Stimulated activated naive B cell treated with anti-CD40 and anti-IgM and Interleukin-4, amounts not matched to agents 10 μg/mL and 1 μg/mL and 100 μg/mL, for 72 hours (primary cell): ENCODE results near the gene RAB35.

Source experiments
- ATAC-seq, 2 donors: fragments of 150-1000 bp; cut with Tn5 transposase; replicated peaks; 2 replicates each; pipeline ENCODE4 v1.10.0; 2021; ENCODE audit warnings: moderate library complexity in 1 of 2
- DNase-seq: peaks from one replicate; pipeline ENCODE4 v3.0.0; 2021
- H3K27ac Mint-ChIP-seq: one replicate; pipeline ENCODE4 v1.8.0; 2022; ENCODE audit warnings: mild to moderate bottlenecking, mixed read lengths
- H3K27me3 Mint-ChIP-seq, 2 donors: one replicate each; pipeline ENCODE4 v1.8.0; 2022; ENCODE audit warnings: mixed read lengths in 2 of 2
- H3K36me3 Mint-ChIP-seq, 2 donors: one replicate each; pipeline ENCODE4 v1.8.0; 2022; ENCODE audit warnings: mixed read lengths in 2 of 2, mild to moderate bottlenecking in 1 of 2
- H3K4me1 Mint-ChIP-seq, 2 donors: one replicate each; pipeline ENCODE4 v1.8.0; 2022; ENCODE audit warnings: mixed read lengths in 2 of 2, mild to moderate bottlenecking in 1 of 2
- H3K4me3 Mint-ChIP-seq, 2 donors: one replicate each; pipeline ENCODE4 v1.8.0; 2022; ENCODE audit warnings: mild to moderate bottlenecking in 2 of 2, mixed read lengths in 2 of 2, moderate library complexity in 1 of 2
- H3K9me3 Mint-ChIP-seq, 2 donors: one replicate each; pipeline ENCODE4 v1.8.0; 2022; ENCODE audit warnings: mixed read lengths in 2 of 2, mild to moderate bottlenecking in 1 of 2

The RAB35 gene

GRCh38 chr12:120103371-120103770 is 13.2 kb downstream of the RAB35 start:
- no peak overlapping the region for H3K27ac Mint-ChIP-seq
- H3K27me3 Mint-ChIP-seq, result no peaks in the 10 kb centered on the region
- H3K4me3 Mint-ChIP-seq, result no peak overlapping the region
- DNase-seq (no peak), ATAC-seq (no peak)
- no peaks in the 10 kb centered on the region for H3K9me3 Mint-ChIP-seq
- H3K4me1 Mint-ChIP-seq, result peaks cover 17 to 53% of the 10 kb centered on the region in 2 donors
- peaks cover 41 to 44% of the 10 kb centered on the region in 2 donors for H3K36me3 Mint-ChIP-seq

- Mint-ChIP-seq H3K27ac (no peak overlapping the region), H3K36me3 (peaks cover 43 to 46% of the 10 kb centered on the region in 2 donors)
These were observed 13.6 kb downstream of the RAB35 start for GRCh38 chr12:120103044-120103338.

GRCh38 chr12:120102189-120103043 is 14.1 kb downstream of the RAB35 start:
- H3K4me1 Mint-ChIP-seq, result peaks cover 14 to 52% of the 10 kb centered on the region in 2 donors
- DNase-seq, result no peak
- no peak overlapping the region for H3K27ac Mint-ChIP-seq
- peaks cover 44 to 45% of the 10 kb centered on the region in 2 donors for H3K36me3 Mint-ChIP-seq
- no peak overlapping the region for H3K4me3 Mint-ChIP-seq
- no peak for ATAC-seq
- no peaks in the 10 kb centered on the region for H3K27me3 Mint-ChIP-seq
- no peaks in the 10 kb centered on the region for H3K9me3 Mint-ChIP-seq

More at GRCh38 chr12:120103044-120103338, 13.6 kb downstream of the RAB35 start:
- DNase-seq (no peak), ATAC-seq (no peak)
- H3K27me3 Mint-ChIP-seq, result no peaks in the 10 kb centered on the region
- H3K9me3 Mint-ChIP-seq, result no peaks in the 10 kb centered on the region
- H3K4me1 Mint-ChIP-seq, result peaks cover 17 to 53% of the 10 kb centered on the region in 2 donors
- no peak overlapping the region for H3K4me3 Mint-ChIP-seq

DNA sequence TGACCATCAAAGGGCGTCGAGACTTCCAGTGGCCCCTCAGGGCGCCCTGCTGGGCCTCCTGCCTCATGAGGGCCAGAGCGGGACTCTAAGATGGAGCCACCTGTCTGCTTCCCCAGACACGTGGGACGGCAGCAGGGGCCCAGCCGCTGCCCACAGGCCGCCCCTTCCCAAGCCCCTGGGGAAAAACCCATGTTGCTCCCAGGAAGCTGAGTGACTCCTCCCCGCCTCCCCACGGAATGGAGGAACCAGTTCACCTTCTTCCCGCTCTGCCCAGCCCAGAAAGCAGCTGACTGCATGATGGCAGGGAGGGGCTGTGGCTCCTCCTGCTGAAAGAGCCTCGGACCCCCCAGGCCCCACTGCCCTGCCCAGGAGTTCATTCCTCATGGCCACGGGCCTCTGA is 14.9 kb downstream of the RAB35 start:
- Mint-ChIP-seq H3K36me3 (peaks cover 43 to 52% of the 10 kb centered on the region in 2 donors), H3K27ac (peak overlapping the region; percentile 90), H3K4me1 (peaks cover 14 to 55% of the 10 kb centered on the region in 2 donors), H3K4me3 (no peak overlapping the region), H3K27me3 (no peaks in the 10 kb centered on the region), H3K9me3 (no peaks in the 10 kb centered on the region)
- ATAC-seq (no peak), DNase-seq (no peak)

GRCh38 chr12:120101182-120101581 is 15.4 kb downstream of the RAB35 start:
- H3K27ac Mint-ChIP-seq, result peak overlapping the region; percentile 90
- DNase-seq, result no peak
- H3K36me3 Mint-ChIP-seq, result peaks cover 45 to 54% of the 10 kb centered on the region in 2 donors
- no peaks in the 10 kb centered on the region for H3K27me3 Mint-ChIP-seq
- ATAC-seq, result no peak
- peaks cover 14 to 53% of the 10 kb centered on the region in 2 donors for H3K4me1 Mint-ChIP-seq
- no peaks in the 10 kb centered on the region for H3K9me3 Mint-ChIP-seq
- no peak overlapping the region for H3K4me3 Mint-ChIP-seq

- no peak for DNase-seq
These were observed 15.9 kb downstream of the RAB35 start for GRCh38 chr12:120100630-120101029.

DNA sequence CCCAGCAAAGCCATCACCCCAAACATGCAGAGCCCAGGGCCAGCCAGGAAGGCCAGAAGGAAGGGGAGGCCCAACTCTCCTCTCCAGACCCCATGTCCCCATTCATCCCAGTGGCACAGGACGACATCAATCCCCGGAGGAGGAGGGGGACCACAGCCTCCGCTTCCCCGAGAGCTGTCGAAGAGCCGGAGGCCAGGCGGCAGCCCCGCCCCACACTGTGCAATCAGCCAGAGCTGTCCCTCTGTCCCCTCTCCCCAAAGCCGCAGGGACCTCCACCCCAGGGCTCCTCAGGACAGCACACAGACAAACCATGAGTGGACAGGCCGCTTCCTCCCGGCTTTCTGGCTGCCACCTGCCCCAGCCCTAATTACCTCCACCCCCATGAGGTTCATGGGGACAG is 16.8 kb downstream of the RAB35 start:
- no peak for ATAC-seq
- DNase-seq, result no peak
- Mint-ChIP-seq H3K4me1 (peaks cover 6 to 39% of the 10 kb centered on the region in 2 donors), H3K9me3 (no peaks in the 10 kb centered on the region), H3K27ac (no peak overlapping the region), H3K36me3 (peaks cover 37 to 46% of the 10 kb centered on the region in 2 donors), H3K4me3 (peak overlapping the region in 1 of 2 donors; percentile 22), H3K27me3 (no peaks in the 10 kb centered on the region)

More at GRCh38 chr12:120100630-120101029, 15.9 kb downstream of the RAB35 start:
- Mint-ChIP-seq H3K9me3 (no peaks in the 10 kb centered on the region), H3K27ac (no peak overlapping the region), H3K4me1 (peaks cover 12 to 48% of the 10 kb centered on the region in 2 donors), H3K4me3 (no peak overlapping the region), H3K36me3 (peaks cover 44 to 51% of the 10 kb centered on the region in 2 donors), H3K27me3 (no peaks in the 10 kb centered on the region)
- no peak for ATAC-seq

- Mint-ChIP-seq H3K27me3 (no peaks in the 10 kb centered on the region), H3K4me1 (peaks cover 5 to 34% of the 10 kb centered on the region in 2 donors), H3K4me3 (no peak overlapping the region), H3K9me3 (no peaks in the 10 kb centered on the region), H3K36me3 (peaks cover 37 to 40% of the 10 kb centered on the region in 2 donors), H3K27ac (no peak overlapping the region)
- DNase-seq (no peak), ATAC-seq (no peak)
These were observed 17.6 kb downstream of the RAB35 start for GRCh38 chr12:120098756-120099470.

DNA sequence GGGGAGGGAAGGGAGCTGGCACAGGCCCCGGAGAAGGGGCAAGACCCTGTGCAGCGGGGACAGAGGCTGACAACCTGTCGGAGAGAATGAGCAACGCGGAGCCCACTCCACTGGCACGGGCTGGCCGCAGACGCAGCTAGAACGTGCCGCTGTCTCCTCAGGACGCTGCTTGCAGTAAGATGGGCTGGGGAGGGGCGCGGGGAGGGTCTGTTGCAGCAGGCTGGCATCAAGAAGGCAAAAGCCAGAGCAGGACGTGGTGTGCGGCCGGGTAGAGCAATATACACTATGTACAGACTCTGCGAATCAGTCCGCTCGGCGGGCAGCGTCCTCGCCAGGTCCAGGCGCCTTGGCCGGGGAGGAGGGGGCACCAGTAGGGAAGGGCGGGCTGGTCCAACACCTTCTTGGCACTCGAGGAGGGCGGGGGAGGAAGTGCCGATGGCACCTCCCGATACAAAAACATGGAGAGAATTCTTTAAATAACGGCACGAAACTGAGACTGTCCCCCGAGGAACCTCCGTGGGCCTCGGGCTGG is 19.8 kb downstream of the RAB35 start:
- H3K27ac Mint-ChIP-seq, result no peak overlapping the region
- ATAC-seq (no peak), DNase-seq (no peak)
- peaks cover 6 to 28% of the 10 kb centered on the region in 2 donors for H3K4me1 Mint-ChIP-seq
- H3K36me3 Mint-ChIP-seq, result peaks cover 44 to 45% of the 10 kb centered on the region in 2 donors
- no peaks in the 10 kb centered on the region for H3K9me3 Mint-ChIP-seq
- H3K4me3 Mint-ChIP-seq, result no peak overlapping the region
- H3K27me3 Mint-ChIP-seq, result no peaks in the 10 kb centered on the region

DNA sequence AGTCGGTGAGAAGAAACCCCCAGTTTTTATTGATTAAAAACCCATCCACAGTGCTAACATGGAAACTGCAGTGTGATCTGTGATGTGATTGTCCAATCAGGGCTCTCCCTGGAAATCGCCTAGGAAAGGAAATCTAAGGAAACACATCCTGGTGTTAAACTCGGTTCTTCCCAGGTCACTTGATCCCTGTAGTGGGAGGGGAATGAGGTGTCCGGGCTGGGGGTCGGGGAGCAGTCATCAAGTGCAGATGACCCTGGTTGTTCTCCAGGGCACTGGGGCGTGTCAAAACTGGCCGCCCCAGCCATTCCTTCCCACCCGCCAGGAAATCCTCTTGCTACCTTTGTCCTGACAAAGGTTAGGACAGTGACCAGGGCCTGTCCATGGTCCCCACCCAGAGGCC is 20.8 kb downstream of the RAB35 start:
- no peak overlapping the region for H3K27ac Mint-ChIP-seq
- H3K4me1 Mint-ChIP-seq, result peaks cover 8 to 22% of the 10 kb centered on the region in 2 donors
- H3K27me3 Mint-ChIP-seq, result no peaks in the 10 kb centered on the region
- H3K9me3 Mint-ChIP-seq, result no peaks in the 10 kb centered on the region
- DNase-seq (no peak), ATAC-seq (no peak)
- no peak overlapping the region for H3K4me3 Mint-ChIP-seq
- H3K36me3 Mint-ChIP-seq, result peaks cover 49% of the 10 kb centered on the region in 2 donors

DNA sequence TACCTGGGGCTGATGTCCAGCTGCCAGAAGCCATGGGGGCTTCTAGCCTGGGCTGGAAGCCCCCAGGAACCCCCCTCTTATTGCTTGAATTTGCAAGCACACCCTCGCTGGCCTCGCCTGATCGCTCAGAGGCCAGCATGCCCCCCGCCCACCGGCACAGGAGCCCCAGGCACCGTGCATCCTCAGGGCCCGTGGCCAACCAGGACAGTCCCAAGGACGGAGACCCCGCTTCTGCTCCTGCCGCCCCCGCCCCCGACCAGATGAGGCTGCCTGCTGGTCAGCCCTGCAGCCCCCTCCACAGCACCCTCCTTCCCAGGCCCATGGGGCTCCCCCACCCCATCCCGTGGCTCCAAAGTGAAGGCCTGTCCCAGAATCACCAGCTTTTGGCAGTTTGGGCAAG is 21.2 kb downstream of the RAB35 start:
- Mint-ChIP-seq H3K4me3 (no peak overlapping the region), H3K27ac (no peak overlapping the region), H3K36me3 (peaks cover 47 to 53% of the 10 kb centered on the region in 2 donors), H3K27me3 (no peaks in the 10 kb centered on the region), H3K4me1 (peaks cover 8 to 22% of the 10 kb centered on the region in 2 donors), H3K9me3 (no peaks in the 10 kb centered on the region)
- DNase-seq (no peak), ATAC-seq (no peak)

- peaks cover 42 to 51% of the 10 kb centered on the region in 2 donors for H3K36me3 Mint-ChIP-seq
These were observed 22.1 kb downstream of the RAB35 start for GRCh38 chr12:120094485-120094884.

DNA sequence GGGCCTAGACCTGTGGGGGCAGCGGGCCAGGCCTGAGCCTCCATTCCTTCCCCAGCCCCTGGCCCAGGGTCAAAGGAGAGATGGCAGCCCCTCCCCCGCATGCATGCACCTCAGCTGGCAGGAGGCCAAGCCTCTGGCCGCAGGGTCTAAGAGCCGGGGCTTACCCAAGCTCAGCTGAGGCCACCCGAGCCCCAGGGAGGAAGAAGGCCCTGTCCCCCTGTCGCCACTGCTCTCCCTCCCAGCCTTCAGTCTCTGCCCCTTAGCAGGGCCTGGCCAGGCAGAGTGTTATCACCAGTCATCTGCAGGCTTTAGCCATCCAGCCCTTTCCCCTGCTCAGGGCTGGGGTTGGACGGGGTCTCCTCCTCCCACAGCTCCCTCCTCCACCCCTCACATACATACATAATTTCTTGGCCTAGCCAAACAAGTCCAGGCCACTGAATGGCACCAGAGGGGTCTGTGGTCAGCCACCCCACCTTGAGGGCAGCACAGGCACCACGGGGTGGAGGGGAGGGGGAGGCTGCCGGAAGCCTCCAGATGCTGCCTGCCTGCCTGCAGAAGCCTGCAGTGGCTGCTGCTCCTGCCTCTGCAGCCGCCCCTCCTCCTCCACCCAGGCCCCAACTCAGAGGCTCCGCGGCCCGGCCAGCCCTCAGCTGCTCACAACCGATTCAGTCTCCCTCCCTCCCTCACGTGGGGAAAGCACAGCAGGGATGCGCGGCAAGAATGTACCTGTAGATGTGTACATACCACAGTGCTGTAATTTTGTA is 22.8 kb downstream of the RAB35 start:
- peak overlapping the region; percentile 77 for H3K27ac Mint-ChIP-seq
- no peak overlapping the region for H3K4me3 Mint-ChIP-seq
- peaks cover 47 to 56% of the 10 kb centered on the region in 2 donors for H3K36me3 Mint-ChIP-seq
- no peaks in the 10 kb centered on the region for H3K9me3 Mint-ChIP-seq
- no peak for DNase-seq
- H3K4me1 Mint-ChIP-seq, result peaks cover 12 to 18% of the 10 kb centered on the region in 2 donors
- H3K27me3 Mint-ChIP-seq, result no peaks in the 10 kb centered on the region
- ATAC-seq, result peak; percentile 11 to 15

More at GRCh38 chr12:120094485-120094884, 22.1 kb downstream of the RAB35 start:
- H3K4me1 Mint-ChIP-seq, result peaks cover 8 to 14% of the 10 kb centered on the region in 2 donors
- DNase-seq (no peak), ATAC-seq (no peak)
- H3K4me3 Mint-ChIP-seq, result no peak overlapping the region
- no peaks in the 10 kb centered on the region for H3K9me3 Mint-ChIP-seq
- peak overlapping the region; percentile 44 for H3K27ac Mint-ChIP-seq
- H3K27me3 Mint-ChIP-seq, result no peaks in the 10 kb centered on the region

DNA sequence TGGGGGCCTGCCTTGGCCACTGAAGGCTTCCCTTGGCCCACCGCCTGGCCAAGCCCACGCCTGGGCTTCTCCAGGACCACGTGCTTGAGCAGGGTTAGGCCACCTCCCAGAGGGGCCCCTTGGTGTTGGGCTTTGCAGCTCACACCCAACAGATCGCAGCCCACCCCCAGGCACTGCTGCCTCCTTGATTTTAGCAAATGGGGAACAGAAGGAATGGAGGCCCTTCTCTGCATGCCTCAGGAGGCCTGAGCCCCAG is 23.3 kb downstream of the RAB35 start:
- H3K36me3 Mint-ChIP-seq, result peaks cover 47 to 52% of the 10 kb centered on the region in 2 donors
- H3K9me3 Mint-ChIP-seq, result no peaks in the 10 kb centered on the region
- H3K4me3 Mint-ChIP-seq, result no peak overlapping the region
- ATAC-seq (peak in 1 of 2 donors; percentile 10), DNase-seq (no peak)
- no peaks in the 10 kb centered on the region for H3K27me3 Mint-ChIP-seq
- peaks cover 12 to 15% of the 10 kb centered on the region in 2 donors for H3K4me1 Mint-ChIP-seq
- H3K27ac Mint-ChIP-seq, result peak overlapping the region; percentile 77
